ENCODE results near the gene DPYSL5. TPM values are rescaled to one million over a fixed set of nuclear protein-coding genes. Genes with fewer than 3 reads are reported as not detected.

Gene DPYSL5
- total RNA-seq, 1 donor from 2014 or later = not detected

DNA sequence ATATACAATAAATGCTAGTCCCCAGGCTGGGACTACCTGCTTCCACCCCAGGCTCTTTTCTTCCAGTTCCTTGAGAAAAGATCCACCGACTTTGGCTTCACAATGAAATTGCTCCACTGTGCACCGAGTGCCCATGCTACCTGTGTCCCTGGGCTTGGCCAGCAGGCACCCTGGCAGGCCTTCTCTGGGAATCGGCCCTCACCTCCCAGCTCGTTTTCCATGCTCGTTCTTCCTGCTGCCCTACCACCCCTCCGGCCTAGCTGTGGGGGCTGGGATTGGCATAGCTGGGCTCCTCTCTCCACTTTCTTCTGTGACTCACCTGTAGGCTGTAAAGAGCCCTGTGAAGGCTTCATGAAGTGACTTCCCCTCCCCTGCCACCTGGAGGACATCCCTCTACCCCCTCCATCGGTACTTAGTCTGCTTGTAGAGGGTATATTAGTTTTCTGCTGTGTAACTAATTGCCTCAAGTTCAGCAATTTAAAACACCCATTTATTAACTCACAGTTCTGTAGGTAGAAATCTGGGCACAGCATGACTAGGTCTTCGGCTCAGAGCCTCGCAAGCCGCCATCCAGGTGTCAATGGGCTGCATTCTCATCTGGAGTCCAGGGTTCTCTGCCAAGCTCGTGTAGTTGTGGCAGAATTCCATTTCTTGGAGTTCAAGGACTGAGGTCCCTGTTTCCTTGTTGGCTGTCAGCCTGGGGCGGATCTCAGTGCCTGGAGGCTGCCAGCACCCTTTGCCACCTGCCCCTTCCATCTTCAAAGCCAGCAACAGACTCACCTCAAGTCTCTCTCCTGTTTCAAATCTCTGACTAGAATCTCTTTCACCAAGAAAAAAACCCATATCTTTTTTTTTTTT lies 57.6 kb downstream of the DPYSL5 start:
- DNase-seq (no peak), ATAC-seq (no peak)
- Histone ChIP-seq H3K36me3 (no peaks in the 10 kb centered on the region), H3K27me3 (peaks cover 20% of the 10 kb centered on the region), H3K4me1 (no peaks in the 10 kb centered on the region), H3K9me3 (no peaks in the 10 kb centered on the region), H3K4me3 (no peak overlapping the region), H3K27ac (no peak overlapping the region)
- intact Hi-C loops (cut with DNase I) = no loop called here
- TF ChIP-seq, protein P1, sequence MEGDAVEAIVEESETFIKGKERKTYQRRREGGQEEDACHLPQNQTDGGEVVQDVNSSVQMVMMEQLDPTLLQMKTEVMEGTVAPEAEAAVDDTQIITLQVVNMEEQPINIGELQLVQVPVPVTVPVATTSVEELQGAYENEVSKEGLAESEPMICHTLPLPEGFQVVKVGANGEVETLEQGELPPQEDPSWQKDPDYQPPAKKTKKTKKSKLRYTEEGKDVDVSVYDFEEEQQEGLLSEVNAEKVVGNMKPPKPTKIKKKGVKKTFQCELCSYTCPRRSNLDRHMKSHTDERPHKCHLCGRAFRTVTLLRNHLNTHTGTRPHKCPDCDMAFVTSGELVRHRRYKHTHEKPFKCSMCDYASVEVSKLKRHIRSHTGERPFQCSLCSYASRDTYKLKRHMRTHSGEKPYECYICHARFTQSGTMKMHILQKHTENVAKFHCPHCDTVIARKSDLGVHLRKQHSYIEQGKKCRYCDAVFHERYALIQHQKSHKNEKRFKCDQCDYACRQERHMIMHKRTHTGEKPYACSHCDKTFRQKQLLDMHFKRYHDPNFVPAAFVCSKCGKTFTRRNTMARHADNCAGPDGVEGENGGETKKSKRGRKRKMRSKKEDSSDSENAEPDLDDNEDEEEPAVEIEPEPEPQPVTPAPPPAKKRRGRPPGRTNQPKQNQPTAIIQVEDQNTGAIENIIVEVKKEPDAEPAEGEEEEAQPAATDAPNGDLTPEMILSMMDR (IDR thresholded peaks at IDR 0.05) = no peak

DNA sequence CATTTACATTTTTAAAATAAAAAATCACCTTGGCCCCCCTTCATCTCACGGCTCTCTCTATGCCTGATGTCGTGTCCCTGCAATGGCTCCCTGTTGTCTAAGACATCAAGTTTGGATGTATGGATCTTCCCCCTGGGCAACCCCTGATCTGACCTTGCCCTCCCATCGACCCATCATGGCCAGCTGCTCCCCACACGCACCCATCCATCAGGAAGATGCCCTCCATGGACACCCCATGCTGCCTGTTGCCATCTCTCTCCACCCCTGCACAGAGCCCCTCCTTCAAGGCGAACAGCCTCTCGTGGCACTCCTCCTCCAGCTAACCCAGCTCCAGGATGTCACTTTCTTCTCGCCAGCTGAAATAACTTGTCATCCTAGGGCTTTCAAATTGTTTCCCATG lies 59.5 kb downstream of the DPYSL5 start:
- no peak for DNase-seq

DNA sequence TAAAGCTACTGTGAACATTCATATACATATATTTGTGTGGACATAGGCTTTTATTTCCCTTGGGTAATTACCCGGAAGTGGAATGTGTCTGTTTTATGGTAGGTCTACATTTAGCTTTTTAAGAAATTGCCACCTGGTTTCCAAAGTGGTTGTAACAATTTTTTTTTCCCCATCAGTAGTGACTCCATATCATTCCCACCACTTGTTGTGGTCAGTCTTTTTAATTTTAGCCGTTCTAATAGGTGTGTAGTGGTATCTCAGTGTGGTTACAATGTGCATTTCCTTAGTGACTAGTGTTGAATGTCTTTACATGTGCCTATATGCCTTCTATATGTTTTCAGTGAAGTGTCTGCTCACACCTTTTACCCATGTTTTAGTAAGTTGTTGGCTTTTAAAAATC lies 62.2 kb downstream of the DPYSL5 start:
- peaks cover 57% of the 10 kb centered on the region for H3K27me3 ChIP-seq
- TF ChIP-seq, protein P1 (IDR thresholded peaks at IDR 0.05) = no peak

More for the DNA sequence above, 59.5 kb downstream of the DPYSL5 start:
- intact Hi-C loops (cut with DNase I) = no loop called here
- TF ChIP-seq, protein P1 (IDR thresholded peaks at IDR 0.05) = no peak
- Histone ChIP-seq H3K4me3 (no peak overlapping the region), H3K27ac (no peak overlapping the region), H3K27me3 (peaks cover 38% of the 10 kb centered on the region), H3K36me3 (no peaks in the 10 kb centered on the region), H3K4me1 (no peaks in the 10 kb centered on the region), H3K9me3 (no peaks in the 10 kb centered on the region)
- no peak for ATAC-seq

DNA sequence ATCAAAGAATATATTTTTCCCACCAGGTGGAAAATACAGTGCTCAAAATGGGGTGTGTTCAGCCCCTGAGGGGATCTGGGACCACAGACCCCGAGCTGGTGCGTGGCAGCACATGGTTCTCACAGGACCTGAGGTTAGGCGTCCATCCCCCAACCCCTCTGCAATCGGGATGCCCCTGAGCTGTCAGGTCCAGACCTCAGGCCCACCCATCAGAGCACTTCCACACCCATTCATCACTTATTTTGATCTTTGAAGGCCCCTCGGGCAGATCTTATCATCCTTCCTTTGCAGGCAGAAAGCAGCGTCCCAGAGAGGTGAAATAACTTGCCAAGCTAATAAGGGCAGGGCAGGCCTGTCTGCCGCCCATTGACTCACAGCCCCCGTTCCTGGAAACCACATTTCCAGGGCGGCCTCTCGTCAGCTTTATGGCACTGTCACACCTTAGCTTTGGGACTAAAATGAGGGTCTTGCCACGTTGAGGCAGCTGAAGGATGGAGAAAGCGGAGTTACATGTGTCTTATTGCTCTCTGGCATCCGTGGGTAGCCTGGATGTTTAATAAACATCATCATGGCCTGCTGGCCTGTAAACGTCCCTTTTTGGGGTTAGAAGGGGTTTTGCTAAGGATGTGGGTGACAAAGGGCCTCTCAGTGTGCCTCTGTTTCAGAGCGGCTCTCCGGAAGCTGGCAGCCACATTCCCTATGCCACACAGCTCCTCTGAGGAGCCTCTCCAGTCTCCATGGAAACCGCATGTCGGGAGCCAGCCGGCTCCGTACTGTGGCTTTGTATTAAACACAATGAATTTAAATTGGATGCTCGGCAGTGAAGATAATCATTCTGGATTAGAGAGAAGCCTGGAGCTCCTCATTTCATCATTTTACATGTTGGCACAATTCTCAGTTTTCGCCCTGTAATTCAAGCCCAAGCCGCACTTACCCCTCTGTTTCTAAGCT lies 64.3 kb downstream of the DPYSL5 start:
- no peak overlapping the region for H3K4me3 ChIP-seq
- DNase-seq = no peak
- no peak overlapping the region for H3K27ac ChIP-seq
- no peaks in the 10 kb centered on the region for H3K4me1 ChIP-seq
- ATAC-seq = no peak
- H3K27me3 ChIP-seq = peaks cover 56% of the 10 kb centered on the region
- TF ChIP-seq, protein P1 (IDR thresholded peaks at IDR 0.05) = no peak
- intact Hi-C loops (cut with DNase I) = no loop called here
- no peaks in the 10 kb centered on the region for H3K36me3 ChIP-seq
- no peaks in the 10 kb centered on the region for H3K9me3 ChIP-seq

More for the DNA sequence above, 62.2 kb downstream of the DPYSL5 start:
- no peak for DNase-seq
- intact Hi-C loops (cut with DNase I) = no loop called here
- Histone ChIP-seq H3K9me3 (no peaks in the 10 kb centered on the region), H3K27ac (no peak overlapping the region), H3K4me3 (no peak overlapping the region), H3K36me3 (no peaks in the 10 kb centered on the region), H3K4me1 (no peaks in the 10 kb centered on the region)
- no peak for ATAC-seq

DNA sequence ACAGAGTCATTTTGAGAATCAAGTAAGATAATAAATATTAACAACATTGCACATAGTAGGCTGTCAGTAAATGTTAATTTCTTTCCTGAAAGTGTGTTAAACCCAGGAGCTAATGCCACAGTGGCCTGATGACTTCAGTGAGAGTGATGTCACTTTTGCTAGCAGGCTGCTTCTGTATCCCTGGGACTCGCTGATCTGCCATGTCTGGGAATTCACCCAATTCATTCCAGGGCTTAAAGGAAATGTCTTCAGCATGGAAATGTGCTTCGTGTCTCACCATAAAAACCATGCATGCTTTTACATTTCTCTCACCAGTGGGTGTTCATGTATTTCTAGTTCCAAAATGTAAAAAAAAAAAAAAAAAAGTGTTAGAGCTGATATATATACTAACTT lies 65.7 kb downstream of the DPYSL5 start:
- H3K27me3 ChIP-seq = peaks cover 48% of the 10 kb centered on the region
- H3K9me3 ChIP-seq = no peaks in the 10 kb centered on the region
- ATAC-seq = no peak
- intact Hi-C loops (cut with DNase I) = no loop called here
- H3K4me1 ChIP-seq = no peaks in the 10 kb centered on the region
- TF ChIP-seq, protein P1 (IDR thresholded peaks at IDR 0.05) = no peak
- H3K36me3 ChIP-seq = no peaks in the 10 kb centered on the region
- no peak for DNase-seq
- H3K4me3 ChIP-seq = no peak overlapping the region
- H3K27ac ChIP-seq = no peak overlapping the region

All from upper lobe of right lung (tissue), 1 donor.